HS-27A (cell line): ENCODE results near the gene OBI1.
"Not testable (repeated sequence)": the region's sequence is repeated elsewhere in the genome, so short reads cannot be mapped to it uniquely, and the experiment has no call there.

Source experiments
- DNase-seq: peaks from one replicate; pipeline ENCODE4 v3.0.0-alpha.2; 2012; ENCODE audit warnings: low read depth, missing footprints

The OBI1 gene

GRCh38 chr13:78649997-78650716, 8.8 kb downstream of the OBI1 start:
- DNase-seq = no peak

- not testable (repeated sequence) for DNase-seq
Observed at GRCh38 chr13:78647109-78647678, 11.8 kb downstream of the OBI1 start.

GRCh38 chr13:78638216-78638615, 20.7 kb downstream of the OBI1 start:
- DNase-seq = no peak

- no peak for DNase-seq
Observed at GRCh38 chr13:78636495-78636894, 22.5 kb downstream of the OBI1 start.

- no peak for DNase-seq
Observed at GRCh38 chr13:78632996-78633395, 26.0 kb downstream of the OBI1 start.

- no peak for DNase-seq
Observed at GRCh38 chr13:78631077-78631476, 27.9 kb downstream of the OBI1 start.

- DNase-seq = no peak
Observed at GRCh38 chr13:78630511-78630910, 28.4 kb downstream of the OBI1 start.

- DNase-seq = no peak
Observed at GRCh38 chr13:78625384-78625783, 33.6 kb downstream of the OBI1 start.

GRCh38 chr13:78623132-78623531, 35.8 kb downstream of the OBI1 start:
- no peak for DNase-seq

- no peak for DNase-seq
Observed at GRCh38 chr13:78620936-78621470, 38.0 kb downstream of the OBI1 start.

GRCh38 chr13:78618411-78618810, 40.5 kb downstream of the OBI1 start:
- DNase-seq = no peak

GRCh38 chr13:78611040-78611439, 47.9 kb downstream of the OBI1 start:
- no peak for DNase-seq

GRCh38 chr13:78610381-78610883, 48.5 kb downstream of the OBI1 start:
- no peak for DNase-seq

- no peak for DNase-seq
Observed at GRCh38 chr13:78609464-78610205, 49.3 kb downstream of the OBI1 start.

GRCh38 chr13:78608688-78609463, 50.1 kb downstream of the OBI1 start:
- no peak for DNase-seq

- DNase-seq = no peak
Observed at GRCh38 chr13:78608252-78608687, 50.7 kb downstream of the OBI1 start.

GRCh38 chr13:78607409-78608251, 51.3 kb downstream of the OBI1 start:
- no peak for DNase-seq

- DNase-seq = no peak
Observed at GRCh38 chr13:78606471-78607408, 52.2 kb downstream of the OBI1 start.

GRCh38 chr13:78604782-78605611, 54.0 kb downstream of the OBI1 start:
- no peak for DNase-seq
